Measurements from ENCODE around the gene PSMD6. TPM values are rescaled to one million over a fixed set of nuclear protein-coding genes. Genes with fewer than 3 reads are reported as not detected.

The PSMD6 gene
- polyA plus RNA-seq, 3 donors, result 54.6 to 135 (median 101) TPM

DNA sequence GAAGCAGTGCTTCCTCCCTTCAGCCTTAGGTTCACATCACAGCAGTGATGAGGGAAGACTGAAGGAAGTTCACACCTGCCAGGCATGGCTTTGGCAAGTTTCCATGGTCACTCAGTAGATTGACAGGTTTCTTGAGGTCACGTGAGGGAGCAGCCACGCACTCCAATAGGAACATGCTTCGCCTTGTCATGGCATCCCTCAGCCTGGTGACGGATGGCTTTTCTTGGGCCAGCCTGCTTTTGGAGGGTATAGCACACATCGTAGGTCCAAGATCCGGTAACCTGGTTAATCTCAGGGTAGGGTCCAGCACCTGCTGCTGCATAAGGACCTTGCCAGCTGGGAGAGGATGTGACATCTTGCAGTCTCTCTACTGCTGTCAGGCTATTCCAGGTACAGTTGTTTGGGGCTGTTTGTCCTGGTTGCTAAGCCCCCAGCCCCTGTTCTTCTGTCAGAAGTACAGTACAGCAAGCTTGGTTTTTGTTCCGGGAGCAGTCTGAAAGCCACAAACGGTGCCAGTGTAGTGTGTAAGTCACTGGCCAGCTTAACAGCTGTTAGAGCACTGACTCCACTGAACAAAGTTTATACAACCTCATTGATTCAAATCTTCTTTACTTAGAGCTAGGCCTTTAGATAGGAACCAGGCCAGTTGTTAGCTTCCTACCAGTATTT lies 42.3 kb downstream of the PSMD6 start:
- Mint-ChIP-seq H3K4me3 (no peak overlapping the region), H3K36me3 (peaks cover 50 to 62% of the 10 kb centered on the region in 2 donors), H3K27me3 (ENCODE audit: low read depth in 3 of 3) (peaks cover 0 to 5% (median under 1%) of the 10 kb centered on the region in 3 donors), H3K27ac (peak overlapping the region in 2 of 7 donors; percentile 32 to 38), H3K9me3 (no peaks in the 10 kb centered on the region), H3K4me1 (peaks cover 48% of the 10 kb centered on the region)
- intact Hi-C loops (cut with micrococcal nuclease), result no loop called here
- no peaks in the 10 kb centered on the region for H3K27me3 ChIP-seq (ENCODE audit: control insufficient read depth in 2 of 2, insufficient read depth in 2 of 2, low read length in 2 of 2)
- H3K36me3 ChIP-seq (replicated peaks in 1 of 2; ENCODE audit: control insufficient read depth in 1 of 2, insufficient read depth in 2 of 2, low read length in 2 of 2), result peaks cover 45 to 65% of the 10 kb centered on the region in 2 donors
- peaks cover 58% of the 10 kb centered on the region for H3K79me2 ChIP-seq (ENCODE audit: insufficient read depth, low read length)
- peaks cover 13% of the 10 kb centered on the region for H4K20me1 ChIP-seq (ENCODE audit: insufficient read depth, low read length)
- no peak overlapping the region for H3K9ac ChIP-seq (ENCODE audit: insufficient read depth, low read length, poor library complexity, severe bottlenecking)
- TF ChIP-seq, protein P1, sequence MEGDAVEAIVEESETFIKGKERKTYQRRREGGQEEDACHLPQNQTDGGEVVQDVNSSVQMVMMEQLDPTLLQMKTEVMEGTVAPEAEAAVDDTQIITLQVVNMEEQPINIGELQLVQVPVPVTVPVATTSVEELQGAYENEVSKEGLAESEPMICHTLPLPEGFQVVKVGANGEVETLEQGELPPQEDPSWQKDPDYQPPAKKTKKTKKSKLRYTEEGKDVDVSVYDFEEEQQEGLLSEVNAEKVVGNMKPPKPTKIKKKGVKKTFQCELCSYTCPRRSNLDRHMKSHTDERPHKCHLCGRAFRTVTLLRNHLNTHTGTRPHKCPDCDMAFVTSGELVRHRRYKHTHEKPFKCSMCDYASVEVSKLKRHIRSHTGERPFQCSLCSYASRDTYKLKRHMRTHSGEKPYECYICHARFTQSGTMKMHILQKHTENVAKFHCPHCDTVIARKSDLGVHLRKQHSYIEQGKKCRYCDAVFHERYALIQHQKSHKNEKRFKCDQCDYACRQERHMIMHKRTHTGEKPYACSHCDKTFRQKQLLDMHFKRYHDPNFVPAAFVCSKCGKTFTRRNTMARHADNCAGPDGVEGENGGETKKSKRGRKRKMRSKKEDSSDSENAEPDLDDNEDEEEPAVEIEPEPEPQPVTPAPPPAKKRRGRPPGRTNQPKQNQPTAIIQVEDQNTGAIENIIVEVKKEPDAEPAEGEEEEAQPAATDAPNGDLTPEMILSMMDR (IDR thresholded peaks at IDR 0.05), result no peak
- peak overlapping the region in 1 of 2 donors; percentile 85 for H3K27ac ChIP-seq (ENCODE audit: low read depth in 1 of 2, low read length in 2 of 2)
- DNase-seq, result no peak
- H3K4me1 ChIP-seq (ENCODE audit: control insufficient read depth in 1 of 2, insufficient read depth in 2 of 2, low read length in 2 of 2), result peaks cover 42 to 47% of the 10 kb centered on the region in 2 donors
- WGBS (ENCODE audit: insufficient coverage), result 98% methylated on average over 8 of the region's 8 CpGs
- no peaks in the 10 kb centered on the region for H3K9me3 ChIP-seq (replicated peaks in 1 of 2; ENCODE audit: control insufficient read depth in 1 of 2, insufficient read depth in 1 of 2, low read length in 2 of 2)
- no peak overlapping the region for H3K4me3 ChIP-seq (replicated peaks in 1 of 3; ENCODE audit: low read depth in 2 of 3, low read length in 3 of 3)
- H3K4me2 ChIP-seq (replicated peaks; ENCODE audit: extremely low read depth, low read length, poor library complexity, severe bottlenecking), result no peak overlapping the region
- H2AFZ ChIP-seq (ENCODE audit: insufficient read depth, low read depth, low read length, poor library complexity, severe bottlenecking), result no peak overlapping the region

DNA sequence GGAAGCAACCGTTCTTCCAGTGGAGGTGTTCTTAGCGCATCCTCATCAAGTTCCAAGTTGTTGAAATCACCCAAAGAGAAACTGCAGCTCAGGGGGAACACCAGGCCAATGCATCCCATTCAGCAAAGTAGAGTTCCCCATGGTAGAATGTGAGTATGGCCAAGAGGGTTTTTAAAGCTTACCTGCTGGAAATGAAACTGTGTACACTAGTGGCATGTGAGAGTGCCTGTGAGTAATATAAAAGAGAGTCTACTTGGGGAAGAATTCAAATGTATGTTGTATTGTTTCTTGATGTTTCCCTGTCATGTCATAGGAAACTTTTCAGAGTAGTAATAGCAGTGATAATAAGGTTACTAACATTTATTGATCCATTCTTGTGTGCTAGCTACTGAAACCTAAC lies 43.3 kb downstream of the PSMD6 start:
- no peak overlapping the region for H3K4me3 Mint-ChIP-seq
- no peaks in the 10 kb centered on the region for H3K9me3 Mint-ChIP-seq
- no peak for DNase-seq
- Histone ChIP-seq H3K9ac (ENCODE audit: insufficient read depth, low read length, poor library complexity, severe bottlenecking) (no peak overlapping the region), H2AFZ (ENCODE audit: insufficient read depth, low read depth, low read length, poor library complexity, severe bottlenecking) (no peak overlapping the region), H4K20me1 (ENCODE audit: insufficient read depth, low read length) (peaks cover 10% of the 10 kb centered on the region), H3K27me3 (ENCODE audit: control insufficient read depth in 2 of 2, insufficient read depth in 2 of 2, low read length in 2 of 2) (no peaks in the 10 kb centered on the region), H3K4me2 (replicated peaks; ENCODE audit: extremely low read depth, low read length, poor library complexity, severe bottlenecking) (peak overlapping the region; percentile 28), H3K79me2 (ENCODE audit: insufficient read depth, low read length) (peaks cover 68% of the 10 kb centered on the region), H3K4me3 (replicated peaks in 1 of 3; ENCODE audit: low read depth in 2 of 3, low read length in 3 of 3) (no peak overlapping the region), H3K4me1 (ENCODE audit: control insufficient read depth in 1 of 2, insufficient read depth in 2 of 2, low read length in 2 of 2) (peaks cover 48 to 57% of the 10 kb centered on the region in 2 donors), H3K36me3 (replicated peaks in 1 of 2; ENCODE audit: control insufficient read depth in 1 of 2, insufficient read depth in 2 of 2, low read length in 2 of 2) (peaks cover 36 to 56% of the 10 kb centered on the region in 2 donors), H3K9me3 (replicated peaks in 1 of 2; ENCODE audit: control insufficient read depth in 1 of 2, insufficient read depth in 1 of 2, low read length in 2 of 2) (no peaks in the 10 kb centered on the region), H3K27ac (ENCODE audit: low read depth in 1 of 2, low read length in 2 of 2) (peak overlapping the region in 1 of 2 donors; percentile 85)
- TF ChIP-seq, protein P1 (IDR thresholded peaks at IDR 0.05), result no peak
- H3K4me1 Mint-ChIP-seq, result peaks cover 55% of the 10 kb centered on the region
- WGBS (ENCODE audit: insufficient coverage), result no CpG with 5 or more reads among the region's 2 CpGs
- peaks cover 45 to 52% of the 10 kb centered on the region in 2 donors for H3K36me3 Mint-ChIP-seq
- H3K27ac Mint-ChIP-seq, result peak overlapping the region in 6 of 7 donors; percentile 11 to 78 (median 54)
- intact Hi-C loops (cut with micrococcal nuclease), result no loop called here
- H3K27me3 Mint-ChIP-seq (ENCODE audit: low read depth in 3 of 3), result peaks cover 0 to 5% (median 0%) of the 10 kb centered on the region in 3 donors

Data from CD14-positive monocyte (primary cell).